ENCODE measurements around the gene PLCB4.

DNA sequence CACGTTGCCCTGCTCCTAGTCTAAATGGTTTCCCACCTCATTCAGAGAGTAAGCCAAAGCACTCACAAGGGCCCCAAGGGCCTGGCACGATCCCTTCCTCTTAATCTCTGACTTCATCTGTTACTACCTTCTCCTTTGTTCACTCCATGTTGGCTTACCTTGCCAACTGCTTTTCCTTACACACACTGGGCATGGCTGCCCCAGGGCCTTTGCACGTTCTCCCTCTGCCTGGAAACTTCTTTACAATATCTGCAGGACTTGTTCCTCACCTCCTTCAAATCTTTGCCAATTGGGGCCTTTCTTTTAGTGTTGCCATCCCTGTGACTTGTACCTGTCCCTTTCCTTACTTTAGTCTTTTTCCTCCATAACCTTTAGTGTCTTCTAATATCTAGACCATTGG, 73.9 kb downstream of the PLCB4 start:
- TF ChIP-seq, protein P1, sequence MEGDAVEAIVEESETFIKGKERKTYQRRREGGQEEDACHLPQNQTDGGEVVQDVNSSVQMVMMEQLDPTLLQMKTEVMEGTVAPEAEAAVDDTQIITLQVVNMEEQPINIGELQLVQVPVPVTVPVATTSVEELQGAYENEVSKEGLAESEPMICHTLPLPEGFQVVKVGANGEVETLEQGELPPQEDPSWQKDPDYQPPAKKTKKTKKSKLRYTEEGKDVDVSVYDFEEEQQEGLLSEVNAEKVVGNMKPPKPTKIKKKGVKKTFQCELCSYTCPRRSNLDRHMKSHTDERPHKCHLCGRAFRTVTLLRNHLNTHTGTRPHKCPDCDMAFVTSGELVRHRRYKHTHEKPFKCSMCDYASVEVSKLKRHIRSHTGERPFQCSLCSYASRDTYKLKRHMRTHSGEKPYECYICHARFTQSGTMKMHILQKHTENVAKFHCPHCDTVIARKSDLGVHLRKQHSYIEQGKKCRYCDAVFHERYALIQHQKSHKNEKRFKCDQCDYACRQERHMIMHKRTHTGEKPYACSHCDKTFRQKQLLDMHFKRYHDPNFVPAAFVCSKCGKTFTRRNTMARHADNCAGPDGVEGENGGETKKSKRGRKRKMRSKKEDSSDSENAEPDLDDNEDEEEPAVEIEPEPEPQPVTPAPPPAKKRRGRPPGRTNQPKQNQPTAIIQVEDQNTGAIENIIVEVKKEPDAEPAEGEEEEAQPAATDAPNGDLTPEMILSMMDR (IDR thresholded peaks at IDR 0.05), result no peak
- TF ChIP-seq POLR2A (IDR thresholded peaks at IDR 0.05), result no peak
